ENCODE measurements around the gene MYO3A.

MYO3A gene

DNA sequence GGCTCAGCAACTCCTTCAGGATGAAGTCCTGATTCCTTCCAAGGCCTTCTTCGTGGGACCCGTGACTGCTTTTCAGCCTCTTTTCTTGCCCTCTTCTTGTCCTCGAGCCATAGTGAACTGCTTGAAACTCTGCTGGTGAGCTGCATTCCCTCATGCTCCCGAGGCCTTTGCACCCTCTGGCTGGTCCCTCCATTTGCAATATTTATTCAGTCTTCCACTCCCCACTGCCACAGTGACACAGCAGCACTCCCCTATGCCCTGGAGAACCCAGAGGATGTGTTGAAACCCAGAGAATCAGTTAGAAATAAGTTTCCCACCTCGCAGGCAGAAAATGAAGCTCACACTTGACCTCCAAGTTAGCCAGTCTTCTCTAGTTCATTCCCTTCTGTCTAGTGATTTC is 260.2 kb downstream of the MYO3A start:
- TF ChIP-seq, protein P1, sequence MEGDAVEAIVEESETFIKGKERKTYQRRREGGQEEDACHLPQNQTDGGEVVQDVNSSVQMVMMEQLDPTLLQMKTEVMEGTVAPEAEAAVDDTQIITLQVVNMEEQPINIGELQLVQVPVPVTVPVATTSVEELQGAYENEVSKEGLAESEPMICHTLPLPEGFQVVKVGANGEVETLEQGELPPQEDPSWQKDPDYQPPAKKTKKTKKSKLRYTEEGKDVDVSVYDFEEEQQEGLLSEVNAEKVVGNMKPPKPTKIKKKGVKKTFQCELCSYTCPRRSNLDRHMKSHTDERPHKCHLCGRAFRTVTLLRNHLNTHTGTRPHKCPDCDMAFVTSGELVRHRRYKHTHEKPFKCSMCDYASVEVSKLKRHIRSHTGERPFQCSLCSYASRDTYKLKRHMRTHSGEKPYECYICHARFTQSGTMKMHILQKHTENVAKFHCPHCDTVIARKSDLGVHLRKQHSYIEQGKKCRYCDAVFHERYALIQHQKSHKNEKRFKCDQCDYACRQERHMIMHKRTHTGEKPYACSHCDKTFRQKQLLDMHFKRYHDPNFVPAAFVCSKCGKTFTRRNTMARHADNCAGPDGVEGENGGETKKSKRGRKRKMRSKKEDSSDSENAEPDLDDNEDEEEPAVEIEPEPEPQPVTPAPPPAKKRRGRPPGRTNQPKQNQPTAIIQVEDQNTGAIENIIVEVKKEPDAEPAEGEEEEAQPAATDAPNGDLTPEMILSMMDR (IDR thresholded peaks at IDR 0.05; ENCODE audit: control insufficient read depth, insufficient read depth, low read depth, low read length, missing control alignments), result no peak
- H3K4me3 ChIP-seq (ENCODE audit: control insufficient read depth, low read depth, low read length), result no peak overlapping the region
- no peak for DNase-seq (ENCODE audit: low read depth)

- TF ChIP-seq, protein P1 (IDR thresholded peaks at IDR 0.05; ENCODE audit: control insufficient read depth, insufficient read depth, low read depth, low read length, missing control alignments), result no peak
- no peak overlapping the region for H3K4me3 ChIP-seq (ENCODE audit: control insufficient read depth, low read depth, low read length)
- DNase-seq (ENCODE audit: low read depth), result no peak
Observed at GRCh38 chr10:26197248-26197647, 263.2 kb downstream of the MYO3A start.

DNA sequence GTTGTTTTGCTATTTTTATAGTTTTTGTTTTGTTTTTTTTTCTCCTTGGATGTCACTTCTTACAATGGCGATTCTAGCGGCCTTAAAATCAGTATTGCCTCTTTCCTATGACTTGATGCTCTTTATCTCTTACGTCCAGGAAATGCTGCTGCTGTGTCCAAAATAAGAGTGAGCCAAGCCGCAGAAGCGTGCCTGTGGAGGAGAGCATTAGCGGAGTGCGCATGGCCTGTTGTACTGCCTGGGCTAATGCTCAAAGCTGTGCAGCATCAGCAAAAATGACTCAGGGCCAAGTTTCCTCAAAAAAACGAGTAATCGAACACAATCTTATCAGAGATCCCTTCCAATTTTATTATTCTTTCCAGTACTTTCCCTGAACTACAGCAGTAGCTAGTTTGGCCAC is 264.1 kb downstream of the MYO3A start:
- no peak for DNase-seq (ENCODE audit: low read depth)
- TF ChIP-seq, protein P1 (IDR thresholded peaks at IDR 0.05; ENCODE audit: control insufficient read depth, insufficient read depth, low read depth, low read length, missing control alignments), result no peak
- H3K4me3 ChIP-seq (ENCODE audit: control insufficient read depth, low read depth, low read length), result no peak overlapping the region

GRCh38 chr10:26199841-26200240 is 265.8 kb downstream of the MYO3A start:
- TF ChIP-seq, protein P1 (IDR thresholded peaks at IDR 0.05; ENCODE audit: control insufficient read depth, insufficient read depth, low read depth, low read length, missing control alignments), result no peak
- DNase-seq (ENCODE audit: low read depth), result no peak
- H3K4me3 ChIP-seq (ENCODE audit: control insufficient read depth, low read depth, low read length), result no peak overlapping the region

- TF ChIP-seq, protein P1 (IDR thresholded peaks at IDR 0.05; ENCODE audit: control insufficient read depth, insufficient read depth, low read depth, low read length, missing control alignments), result no peak
- H3K4me3 ChIP-seq (ENCODE audit: control insufficient read depth, low read depth, low read length), result no peak overlapping the region
- DNase-seq (ENCODE audit: low read depth), result no peak
Observed at GRCh38 chr10:26205223-26205622, 271.2 kb downstream of the MYO3A start.

DNA sequence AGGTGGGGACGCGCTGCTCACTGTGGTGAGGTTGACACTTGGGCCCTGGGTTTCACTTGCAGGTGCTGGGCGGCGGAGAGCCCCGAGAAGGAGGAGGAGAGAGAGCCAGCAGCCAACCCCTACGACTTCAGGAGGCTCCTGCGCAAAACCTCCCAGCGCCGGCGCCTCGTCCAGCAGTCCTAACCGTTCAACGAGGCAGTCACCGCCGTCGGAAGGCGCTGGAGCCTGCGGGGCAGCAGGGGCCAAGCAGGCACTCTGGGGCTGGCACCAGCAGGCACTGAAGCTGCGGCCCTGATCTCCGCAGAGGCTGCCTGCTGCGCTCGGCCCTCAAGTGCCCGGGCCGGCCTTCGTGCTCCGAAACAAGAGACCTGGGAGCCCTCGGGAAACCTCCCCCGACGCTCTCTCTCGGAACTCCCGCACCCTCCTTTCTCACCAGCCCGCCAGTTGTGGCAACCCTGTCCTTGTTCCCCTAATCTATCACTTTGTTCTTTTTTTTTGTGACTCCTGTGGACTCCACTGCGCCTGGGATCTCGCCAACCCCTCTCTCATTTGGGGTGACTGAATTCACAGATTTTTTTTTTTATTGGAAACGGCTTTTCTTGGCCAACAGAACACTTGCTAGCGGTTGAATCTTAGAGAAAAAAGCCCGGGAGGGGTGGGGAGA is 277.9 kb downstream of the MYO3A start:
- no peak overlapping the region for H3K4me3 ChIP-seq (ENCODE audit: control insufficient read depth, low read depth, low read length)
- TF ChIP-seq, protein P1 (IDR thresholded peaks at IDR 0.05; ENCODE audit: control insufficient read depth, insufficient read depth, low read depth, low read length, missing control alignments), result no peak
- no peak for DNase-seq (ENCODE audit: low read depth)
